HG03457 (cell line): Measurements from ENCODE around the gene HUWE1.

Source experiments
- ATAC-seq: cut with Tn5 transposase; IDR thresholded peaks from one replicate; pipeline ENCODE4 v1.9.1; 2021; ENCODE audit warnings: moderate number of reproducible peaks; ENCODE audit not compliant: unreplicated experiment

The HUWE1 gene

DNA sequence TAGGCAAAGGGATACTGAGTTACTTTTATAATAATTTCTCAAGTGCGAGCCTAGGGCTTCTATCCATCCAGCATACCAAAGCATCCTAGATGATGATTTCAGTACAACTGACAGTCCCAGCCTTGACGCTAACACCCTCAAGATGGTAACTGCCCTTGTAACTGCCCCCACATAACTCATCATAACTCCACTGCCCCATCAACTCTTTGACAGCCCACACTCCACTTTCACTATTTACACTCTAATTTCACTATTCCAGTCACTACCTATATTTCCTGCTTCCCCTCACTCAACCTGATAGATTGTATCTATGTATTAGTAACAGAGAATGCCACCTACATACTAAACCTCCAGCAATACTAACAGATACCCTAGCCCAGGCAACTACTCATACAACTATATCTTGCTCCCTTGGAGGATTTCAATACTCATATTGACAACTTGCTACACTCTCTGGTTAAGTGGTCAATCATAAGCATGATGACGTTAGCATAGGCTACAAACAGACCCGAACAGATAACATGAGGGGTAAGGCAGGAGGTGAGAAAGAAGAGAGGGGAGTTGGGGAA lies 65.0 kb downstream of the HUWE1 start:
- ATAC-seq: no peak

- ATAC-seq: no peak
Observed at GRCh38 chrX:53616946-53617345, 69.6 kb downstream of the HUWE1 start.

- ATAC-seq: no peak
Observed at GRCh38 chrX:53606456-53606855, 80.1 kb downstream of the HUWE1 start.

DNA sequence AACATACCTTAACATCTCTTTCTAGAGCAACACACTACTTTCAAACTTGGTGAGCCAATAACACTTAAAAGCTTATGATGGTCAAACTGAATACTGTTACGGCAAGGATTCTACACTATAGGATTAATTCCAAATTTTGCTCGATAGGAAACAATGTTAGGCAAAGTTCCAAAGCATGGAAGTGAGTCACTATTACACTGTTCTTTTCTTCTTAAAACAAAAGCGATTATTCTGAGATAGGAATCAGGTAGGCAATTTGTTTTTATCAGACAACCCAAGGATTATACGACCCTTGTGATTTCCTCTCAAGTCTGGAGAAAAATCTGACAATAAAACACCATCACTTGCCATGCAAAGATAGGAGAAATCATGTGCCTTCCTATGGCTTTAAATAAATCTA lies 81.5 kb downstream of the HUWE1 start:
- no peak for ATAC-seq

- no peak for ATAC-seq
Observed at GRCh38 chrX:53599781-53600396, 86.6 kb downstream of the HUWE1 start.

DNA sequence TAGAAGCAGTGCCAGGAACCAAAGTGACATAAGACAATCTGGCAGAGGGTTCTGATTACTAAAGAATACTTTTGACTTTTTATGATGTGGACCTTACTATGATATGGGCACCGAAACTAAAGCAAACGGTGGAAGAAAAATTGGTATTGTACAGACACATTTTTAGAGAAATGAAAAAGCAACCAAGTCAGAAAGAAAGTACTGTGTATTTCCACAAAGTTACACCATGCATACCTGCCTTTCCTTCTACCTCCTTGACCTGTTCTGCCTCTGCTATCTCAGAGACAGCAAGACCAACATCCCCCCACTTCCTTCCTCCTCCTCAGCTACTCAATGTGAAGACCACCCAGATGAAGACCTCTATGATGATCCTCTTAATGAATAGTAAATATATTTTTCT lies 88.3 kb downstream of the HUWE1 start:
- no peak for ATAC-seq

- ATAC-seq: no peak
Observed at GRCh38 chrX:53595266-53595810, 91.2 kb downstream of the HUWE1 start.

GRCh38 chrX:53594354-53594753 lies 92.2 kb downstream of the HUWE1 start:
- no peak for ATAC-seq

DNA sequence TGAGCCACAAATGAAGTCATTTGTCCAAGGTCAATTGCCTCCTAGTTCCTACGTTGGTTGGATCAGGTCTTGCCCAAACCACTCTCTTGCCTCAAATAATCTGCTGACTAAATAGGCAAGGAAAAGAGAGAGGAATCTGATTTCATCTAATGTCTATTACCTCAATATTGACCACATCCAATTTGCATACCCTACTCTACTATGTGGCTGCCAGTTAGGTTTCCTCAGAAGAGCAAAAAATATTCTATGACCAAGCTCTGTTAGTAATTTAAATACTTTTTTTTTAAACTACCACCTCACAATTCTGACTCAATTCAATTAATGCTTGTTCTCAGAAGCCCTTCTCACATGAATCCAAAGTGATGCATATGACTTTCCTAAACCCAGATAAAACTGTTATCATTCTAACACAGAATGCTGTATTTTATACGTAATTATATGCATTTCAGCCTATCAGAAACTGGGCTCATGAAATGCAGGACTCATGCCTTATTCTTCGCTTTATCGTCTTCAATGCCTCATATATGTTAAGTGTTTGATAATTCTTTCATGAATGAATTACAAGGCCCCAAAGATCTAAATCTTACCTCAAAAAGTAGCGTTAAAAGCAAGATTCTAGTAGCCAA lies 98.6 kb downstream of the HUWE1 start:
- no peak for ATAC-seq

GRCh38 chrX:53584891-53585290 lies 101.6 kb downstream of the HUWE1 start:
- no peak for ATAC-seq

- no peak for ATAC-seq
Observed at GRCh38 chrX:53583571-53583970, 102.9 kb downstream of the HUWE1 start.

GRCh38 chrX:53580742-53581504 lies 105.6 kb downstream of the HUWE1 start:
- ATAC-seq: no peak

DNA sequence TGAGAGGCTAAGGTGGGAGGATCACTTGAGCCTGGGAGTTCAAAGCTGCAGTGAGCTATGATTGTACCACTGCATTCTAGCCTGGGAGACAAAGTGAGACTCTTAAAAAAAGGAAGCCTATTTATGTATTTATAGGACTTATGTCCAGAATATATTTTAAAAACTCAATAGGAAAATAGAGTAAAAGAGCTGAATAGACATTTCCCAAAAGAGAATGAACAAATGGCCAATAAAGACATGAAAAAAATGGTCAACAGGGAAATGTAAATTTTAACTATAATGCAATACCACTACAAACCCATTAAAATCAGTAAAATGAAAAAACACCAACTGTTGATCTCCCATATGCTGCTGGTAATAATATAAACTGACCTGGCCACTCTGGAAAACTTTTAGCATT lies 115.0 kb downstream of the HUWE1 start:
- ATAC-seq: no peak

DNA sequence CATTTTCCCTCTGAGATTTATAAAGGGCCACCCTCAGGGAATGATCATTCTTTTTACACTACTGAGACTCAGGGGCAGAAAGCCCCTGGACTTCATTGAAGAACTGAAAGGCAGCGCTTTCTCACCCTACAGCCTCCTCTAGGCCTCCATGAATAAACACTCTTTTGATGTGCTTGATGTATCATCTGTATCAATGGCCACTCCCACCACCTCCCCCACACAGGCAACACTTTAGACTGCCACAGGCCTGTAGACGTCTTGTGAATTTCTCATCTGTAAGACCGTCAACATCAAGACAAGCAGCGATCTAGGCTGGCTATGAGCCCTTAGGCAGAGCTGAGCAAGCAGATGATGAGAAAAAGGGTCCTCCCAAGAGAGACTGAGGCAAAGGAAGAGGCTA lies 123.2 kb downstream of the HUWE1 start:
- no peak for ATAC-seq

DNA sequence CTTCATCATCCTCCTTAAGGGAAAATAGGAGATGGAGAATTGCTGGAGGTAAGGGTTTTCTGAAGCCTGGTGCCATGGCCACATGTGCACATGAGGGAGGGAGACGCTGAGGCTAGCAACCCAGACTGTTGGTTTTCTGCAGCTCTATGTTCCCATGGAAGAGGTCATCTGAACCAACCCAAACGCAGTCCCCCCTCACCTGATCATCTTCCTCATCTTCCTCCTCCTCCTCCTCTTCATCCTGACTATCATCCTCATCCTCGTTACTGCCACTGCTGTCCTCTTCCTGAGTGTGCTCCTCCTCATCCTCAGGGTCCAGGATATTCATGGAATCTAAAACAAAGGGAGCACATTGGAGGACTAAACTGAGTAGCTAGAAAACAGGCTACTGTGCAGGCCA lies 124.6 kb downstream of the HUWE1 start:
- no peak for ATAC-seq

- ATAC-seq: no peak
Observed at GRCh38 chrX:53558646-53559045, 127.9 kb downstream of the HUWE1 start.

- no peak for ATAC-seq
Observed at GRCh38 chrX:53556868-53557267, 129.7 kb downstream of the HUWE1 start.

DNA sequence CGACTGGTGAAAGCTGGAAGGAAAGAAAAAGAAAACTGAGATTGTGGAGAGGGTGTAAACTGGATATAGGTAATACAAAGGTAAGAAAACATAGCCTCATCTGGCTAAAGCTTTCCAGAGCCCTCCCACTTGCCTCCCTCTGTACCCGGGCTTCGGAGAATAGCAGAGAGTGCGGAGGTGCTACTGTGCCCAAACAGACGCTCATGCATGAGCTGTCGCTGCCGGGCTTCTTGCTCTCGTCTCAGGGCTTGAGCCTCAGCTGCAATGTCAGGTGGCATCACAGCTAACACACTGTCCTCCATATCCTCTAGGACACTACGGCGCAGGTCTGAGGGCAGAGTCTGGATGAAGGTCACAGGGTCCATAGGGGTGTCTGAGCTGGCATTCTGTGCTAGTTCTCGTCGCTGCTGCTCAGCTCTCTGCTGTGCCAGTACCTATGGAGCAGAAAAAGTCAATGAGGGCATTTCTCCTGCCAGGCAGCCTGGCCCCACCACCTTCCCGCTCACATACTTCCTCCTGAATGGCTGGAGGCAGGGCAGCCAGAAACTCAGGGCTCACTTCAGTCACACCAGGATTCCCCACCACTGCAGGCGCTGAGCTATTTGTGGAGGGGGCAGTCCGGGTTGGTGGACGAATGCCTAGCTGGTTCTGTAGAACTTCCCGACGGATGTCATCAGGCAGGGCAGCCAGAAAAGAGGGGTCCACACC lies 135.6 kb downstream of the HUWE1 start:
- no peak for ATAC-seq

- no peak for ATAC-seq
Observed at GRCh38 chrX:53547668-53548067, 138.9 kb downstream of the HUWE1 start.

- ATAC-seq: no peak
Observed at GRCh38 chrX:53544936-53545335, 141.6 kb downstream of the HUWE1 start.

GRCh38 chrX:53538781-53539180 lies 147.7 kb downstream of the HUWE1 start:
- ATAC-seq: no peak
